Measurements from ENCODE around the gene NFIX.

The NFIX gene

GRCh38 chr19:13052447-13053175 lies 57.3 kb downstream of the NFIX start:
- Histone ChIP-seq H3K23ac (ENCODE audit: low read length) (no peak overlapping the region), H2AK5ac (ENCODE audit: low read length) (no peak overlapping the region), H2BK120ac (ENCODE audit: low read depth, low read length) (no peak overlapping the region), H3K4me2 (ENCODE audit: low read length) (no peak overlapping the region), H3K56ac (ENCODE audit: low read length) (no peak overlapping the region), H3K36me3 (ENCODE audit: control insufficient read depth, insufficient read depth, low read length) (no peaks in the 10 kb centered on the region), H3K4me3 (ENCODE audit: low read length) (no peak overlapping the region), H3K4me1 (ENCODE audit: control insufficient read depth, low read depth, low read length) (peaks cover 3% of the 10 kb centered on the region), H3K27me3 (ENCODE audit: insufficient read depth, low read length, poor library complexity) (peaks cover 27% of the 10 kb centered on the region), H3K4ac (ENCODE audit: low read depth, low read length) (no peak overlapping the region), H4K8ac (ENCODE audit: low read depth, low read length) (no peak overlapping the region), H3K79me2 (ENCODE audit: control insufficient read depth, insufficient read depth, low read length) (no peaks in the 10 kb centered on the region), H3K79me1 (ENCODE audit: low read length) (no peaks in the 10 kb centered on the region), H3K9ac (ENCODE audit: low read length) (no peak overlapping the region), H4K5ac (ENCODE audit: low read length) (no peak overlapping the region), H2BK5ac (ENCODE audit: low read length) (no peak overlapping the region), H3K18ac (ENCODE audit: low read length) (no peak overlapping the region), H3K27ac (ENCODE audit: low read depth, low read length) (no peak overlapping the region), H2BK15ac (replicated peaks; ENCODE audit: low read depth) (no peak overlapping the region)
- no peak for DNase-seq
- no CpG with 5 or more reads among the region's 12 CpGs for WGBS (ENCODE audit: extremely low coverage, insufficient coverage, low lambda C conversion rate)

GRCh38 chr19:13053238-13053637 lies 58.0 kb downstream of the NFIX start:
- H3K4me1 ChIP-seq (ENCODE audit: control insufficient read depth, low read depth, low read length): peaks cover 3% of the 10 kb centered on the region
- H3K23ac ChIP-seq (ENCODE audit: low read length): no peak overlapping the region
- H3K18ac ChIP-seq (ENCODE audit: low read length): no peak overlapping the region
- no peak overlapping the region for H2BK5ac ChIP-seq (ENCODE audit: low read length)
- no peak overlapping the region for H2BK120ac ChIP-seq (ENCODE audit: low read depth, low read length)
- no peak overlapping the region for H3K56ac ChIP-seq (ENCODE audit: low read length)
- H3K4ac ChIP-seq (ENCODE audit: low read depth, low read length): no peak overlapping the region
- no peak overlapping the region for H3K4me2 ChIP-seq (ENCODE audit: low read length)
- H3K4me3 ChIP-seq (ENCODE audit: low read length): no peak overlapping the region
- no peaks in the 10 kb centered on the region for H3K79me2 ChIP-seq (ENCODE audit: control insufficient read depth, insufficient read depth, low read length)
- H3K27ac ChIP-seq (ENCODE audit: low read depth, low read length): no peak overlapping the region
- peaks cover 29% of the 10 kb centered on the region for H3K27me3 ChIP-seq (ENCODE audit: insufficient read depth, low read length, poor library complexity)
- no peak overlapping the region for H2AK5ac ChIP-seq (ENCODE audit: low read length)
- H2BK15ac ChIP-seq (replicated peaks; ENCODE audit: low read depth): no peak overlapping the region
- no peaks in the 10 kb centered on the region for H3K36me3 ChIP-seq (ENCODE audit: control insufficient read depth, insufficient read depth, low read length)
- H4K5ac ChIP-seq (ENCODE audit: low read length): no peak overlapping the region
- no peak for DNase-seq
- H4K8ac ChIP-seq (ENCODE audit: low read depth, low read length): no peak overlapping the region
- no peak overlapping the region for H3K9ac ChIP-seq (ENCODE audit: low read length)
- H3K79me1 ChIP-seq (ENCODE audit: low read length): no peaks in the 10 kb centered on the region
- WGBS (ENCODE audit: extremely low coverage, insufficient coverage, low lambda C conversion rate): no CpG with 5 or more reads among the region's 3 CpGs

GRCh38 chr19:13053761-13054625 lies 58.7 kb downstream of the NFIX start:
- peaks cover 33% of the 10 kb centered on the region for H3K27me3 ChIP-seq (ENCODE audit: insufficient read depth, low read length, poor library complexity)
- no peak overlapping the region for H3K9ac ChIP-seq (ENCODE audit: low read length)
- H3K4ac ChIP-seq (ENCODE audit: low read depth, low read length): no peak overlapping the region
- no peak overlapping the region for H4K5ac ChIP-seq (ENCODE audit: low read length)
- no peak overlapping the region for H3K4me3 ChIP-seq (ENCODE audit: low read length)
- H3K4me1 ChIP-seq (ENCODE audit: control insufficient read depth, low read depth, low read length): peaks cover 3% of the 10 kb centered on the region
- no peak overlapping the region for H3K18ac ChIP-seq (ENCODE audit: low read length)
- no CpG with 5 or more reads among the region's 17 CpGs for WGBS (ENCODE audit: extremely low coverage, insufficient coverage, low lambda C conversion rate)
- no peaks in the 10 kb centered on the region for H3K79me1 ChIP-seq (ENCODE audit: low read length)
- H3K4me2 ChIP-seq (ENCODE audit: low read length): no peak overlapping the region
- no peaks in the 10 kb centered on the region for H3K36me3 ChIP-seq (ENCODE audit: control insufficient read depth, insufficient read depth, low read length)
- H2AK5ac ChIP-seq (ENCODE audit: low read length): no peak overlapping the region
- DNase-seq: peak; percentile 81
- H3K27ac ChIP-seq (ENCODE audit: low read depth, low read length): no peak overlapping the region
- H2BK5ac ChIP-seq (ENCODE audit: low read length): no peak overlapping the region
- peak overlapping the region; percentile 0 for H3K56ac ChIP-seq (ENCODE audit: low read length)
- H2BK15ac ChIP-seq (replicated peaks; ENCODE audit: low read depth): no peak overlapping the region
- peak overlapping the region; percentile 83 for H3K23ac ChIP-seq (ENCODE audit: low read length)
- no peaks in the 10 kb centered on the region for H3K79me2 ChIP-seq (ENCODE audit: control insufficient read depth, insufficient read depth, low read length)
- no peak overlapping the region for H4K8ac ChIP-seq (ENCODE audit: low read depth, low read length)
- H2BK120ac ChIP-seq (ENCODE audit: low read depth, low read length): no peak overlapping the region

- peaks cover 37% of the 10 kb centered on the region for H3K27me3 ChIP-seq (ENCODE audit: insufficient read depth, low read length, poor library complexity)
- no peak overlapping the region for H2BK5ac ChIP-seq (ENCODE audit: low read length)
- no peak overlapping the region for H2AK5ac ChIP-seq (ENCODE audit: low read length)
- no peak for DNase-seq
- H3K4ac ChIP-seq (ENCODE audit: low read depth, low read length): no peak overlapping the region
- no peak overlapping the region for H3K9ac ChIP-seq (ENCODE audit: low read length)
- no peaks in the 10 kb centered on the region for H3K79me1 ChIP-seq (ENCODE audit: low read length)
- no peak overlapping the region for H2BK120ac ChIP-seq (ENCODE audit: low read depth, low read length)
- no peak overlapping the region for H3K18ac ChIP-seq (ENCODE audit: low read length)
- no peak overlapping the region for H3K23ac ChIP-seq (ENCODE audit: low read length)
- no peak overlapping the region for H3K4me2 ChIP-seq (ENCODE audit: low read length)
- no peak overlapping the region for H3K4me3 ChIP-seq (ENCODE audit: low read length)
- no peak overlapping the region for H3K56ac ChIP-seq (ENCODE audit: low read length)
- no peaks in the 10 kb centered on the region for H3K79me2 ChIP-seq (ENCODE audit: control insufficient read depth, insufficient read depth, low read length)
- no peak overlapping the region for H4K8ac ChIP-seq (ENCODE audit: low read depth, low read length)
- H3K36me3 ChIP-seq (ENCODE audit: control insufficient read depth, insufficient read depth, low read length): no peaks in the 10 kb centered on the region
- H3K4me1 ChIP-seq (ENCODE audit: control insufficient read depth, low read depth, low read length): peaks cover 3% of the 10 kb centered on the region
- H4K5ac ChIP-seq (ENCODE audit: low read length): no peak overlapping the region
- H3K27ac ChIP-seq (ENCODE audit: low read depth, low read length): no peak overlapping the region
- WGBS (ENCODE audit: extremely low coverage, insufficient coverage, low lambda C conversion rate): no CpG with 5 or more reads among the region's 11 CpGs
- H2BK15ac ChIP-seq (replicated peaks; ENCODE audit: low read depth): no peak overlapping the region
Measured at GRCh38 chr19:13054626-13055212, 59.4 kb downstream of the NFIX start.

GRCh38 chr19:13055213-13056051 lies 60.2 kb downstream of the NFIX start:
- Histone ChIP-seq H3K23ac (ENCODE audit: low read length) (no peak overlapping the region), H3K4me2 (ENCODE audit: low read length) (peak overlapping the region; percentile 32), H2AK5ac (ENCODE audit: low read length) (no peak overlapping the region), H2BK120ac (ENCODE audit: low read depth, low read length) (no peak overlapping the region), H3K27me3 (ENCODE audit: insufficient read depth, low read length, poor library complexity) (peaks cover 41% of the 10 kb centered on the region), H4K8ac (ENCODE audit: low read depth, low read length) (no peak overlapping the region), H3K36me3 (ENCODE audit: control insufficient read depth, insufficient read depth, low read length) (no peaks in the 10 kb centered on the region), H3K4me3 (ENCODE audit: low read length) (no peak overlapping the region), H2BK5ac (ENCODE audit: low read length) (no peak overlapping the region), H3K27ac (ENCODE audit: low read depth, low read length) (no peak overlapping the region), H2BK15ac (replicated peaks; ENCODE audit: low read depth) (no peak overlapping the region), H3K4me1 (ENCODE audit: control insufficient read depth, low read depth, low read length) (peaks cover 3% of the 10 kb centered on the region), H3K18ac (ENCODE audit: low read length) (peak overlapping the region; percentile 15), H3K79me2 (ENCODE audit: control insufficient read depth, insufficient read depth, low read length) (no peaks in the 10 kb centered on the region), H3K79me1 (ENCODE audit: low read length) (no peaks in the 10 kb centered on the region), H3K56ac (ENCODE audit: low read length) (peak overlapping the region; percentile 56), H3K4ac (ENCODE audit: low read depth, low read length) (peak overlapping the region; percentile 41), H4K5ac (ENCODE audit: low read length) (no peak overlapping the region), H3K9ac (ENCODE audit: low read length) (peak overlapping the region; percentile 43)
- peak; percentile 76 for DNase-seq
- WGBS (ENCODE audit: extremely low coverage, insufficient coverage, low lambda C conversion rate): no CpG with 5 or more reads among the region's 29 CpGs
